DOHH2 (cell line): ENCODE measurements around the gene DAAM1.

Experiments used
- H3F3A ChIP-seq: fragments of 200-600 bp; sonication (generic), shearing (Covaris generic); 2 replicates; pipeline ENCODE4 v1.6.0; 2016; ENCODE audit warnings: antibody characterized with exemption, mild to moderate bottlenecking; ENCODE audit not compliant: control insufficient read depth, insufficient read depth
- H3K27ac ChIP-seq: fragments of 200-600 bp; sonication (generic); 2 replicates; pipeline ENCODE4 v1.5.1; 2014; ENCODE audit warnings: low read depth, mild to moderate bottlenecking, low read length, moderate library complexity
- H3K27me3 ChIP-seq: fragments of 200-600 bp; sonication (generic); 2 replicates; pipeline ENCODE4 v1.6.1; 2014; ENCODE audit warnings: mild to moderate bottlenecking, low read length, mixed read lengths; ENCODE audit not compliant: control insufficient read depth
- H3K36me3 ChIP-seq: fragments of 200-600 bp; sonication (generic); 2 replicates; pipeline ENCODE4 v1.6.1; 2014; ENCODE audit warnings: mild to moderate bottlenecking, low read length, moderate library complexity, mixed read lengths; ENCODE audit not compliant: control insufficient read depth
- H3K4me1 ChIP-seq: fragments of 200-600 bp; sonication (generic); 2 replicates; pipeline ENCODE4 v1.6.1; 2014; ENCODE audit warnings: mild to moderate bottlenecking, low read length, mixed read lengths; ENCODE audit not compliant: control insufficient read depth
- H3K4me2 ChIP-seq: fragments of 200-600 bp; sonication (generic); 2 replicates; pipeline ENCODE4 v1.6.0; 2014; ENCODE audit warnings: mild to moderate bottlenecking, low read length, moderate library complexity
- H3K4me3 ChIP-seq: fragments of 200-600 bp; sonication (generic); 2 replicates; pipeline ENCODE4 v1.5.1; 2014; ENCODE audit warnings: mild to moderate bottlenecking, low read length, mixed read lengths
- H3K79me2 ChIP-seq: fragments of 200-600 bp; sonication (generic); 2 replicates; pipeline ENCODE4 v1.6.1; 2014; ENCODE audit warnings: mild to moderate bottlenecking, low read length, mixed read lengths; ENCODE audit not compliant: control insufficient read depth
- H3K9me2 ChIP-seq: fragments of 200-600 bp; sonication (generic); replicated peaks from 2 replicates; pipeline ENCODE4 v1.6.1; 2014; ENCODE audit warnings: mild to moderate bottlenecking, low read length, mixed read lengths; ENCODE audit not compliant: control insufficient read depth
- H3K9me3 ChIP-seq: fragments of 200-600 bp; sonication (generic); 2 replicates; pipeline ENCODE4 v1.6.1; 2014; ENCODE audit warnings: antibody characterized with exemption, low read length, mixed read lengths; ENCODE audit not compliant: control insufficient read depth, insufficient read depth
- H4K20me1 ChIP-seq: fragments of 200-600 bp; sonication (generic); 2 replicates; pipeline ENCODE4 v1.6.0; 2014; ENCODE audit warnings: low read depth, mild to moderate bottlenecking, antibody characterized with exemption, low read length, moderate library complexity; ENCODE audit not compliant: control insufficient read depth, insufficient read depth
- EZH2phosphoT487 ChIP-seq: fragments of 200-600 bp; sonication (generic); IDR thresholded peaks from 2 replicates; pipeline ENCODE4 v1.6.1; 2017; ENCODE audit warnings: borderline replicate concordance, mild to moderate bottlenecking, antibody characterized with exemption, low read length, moderate library complexity, mixed read lengths
- TF ChIP-seq, protein P1 (sequence below): fragments of 200-600 bp; sonication (generic); IDR thresholded peaks from one replicate; pipeline ENCODE4 v1.5.1; 2014; ENCODE audit warnings: antibody characterized with exemption, mild to moderate bottlenecking, low read depth, low read length; ENCODE audit not compliant: poor library complexity, severe bottlenecking

DAAM1 gene

GRCh38 chr14:59268011-59268410, 79.5 kb downstream of the DAAM1 start:
- no peak overlapping the region for H3K4me3 ChIP-seq
- peaks cover 72% of the 10 kb centered on the region for H3K36me3 ChIP-seq
- H3F3A ChIP-seq = no peaks in the 10 kb centered on the region
- H3K4me2 ChIP-seq = no peak overlapping the region
- H3K79me2 ChIP-seq = no peaks in the 10 kb centered on the region
- H3K9me3 ChIP-seq = no peaks in the 10 kb centered on the region
- H3K9me2 ChIP-seq = no peaks in the 10 kb centered on the region
- H3K27me3 ChIP-seq = no peaks in the 10 kb centered on the region
- no peak overlapping the region for H3K27ac ChIP-seq
- peaks cover 25% of the 10 kb centered on the region for H3K4me1 ChIP-seq
- H4K20me1 ChIP-seq = no peaks in the 10 kb centered on the region
- no peak for TF ChIP-seq EZH2phosphoT487
- TF ChIP-seq, protein P1, sequence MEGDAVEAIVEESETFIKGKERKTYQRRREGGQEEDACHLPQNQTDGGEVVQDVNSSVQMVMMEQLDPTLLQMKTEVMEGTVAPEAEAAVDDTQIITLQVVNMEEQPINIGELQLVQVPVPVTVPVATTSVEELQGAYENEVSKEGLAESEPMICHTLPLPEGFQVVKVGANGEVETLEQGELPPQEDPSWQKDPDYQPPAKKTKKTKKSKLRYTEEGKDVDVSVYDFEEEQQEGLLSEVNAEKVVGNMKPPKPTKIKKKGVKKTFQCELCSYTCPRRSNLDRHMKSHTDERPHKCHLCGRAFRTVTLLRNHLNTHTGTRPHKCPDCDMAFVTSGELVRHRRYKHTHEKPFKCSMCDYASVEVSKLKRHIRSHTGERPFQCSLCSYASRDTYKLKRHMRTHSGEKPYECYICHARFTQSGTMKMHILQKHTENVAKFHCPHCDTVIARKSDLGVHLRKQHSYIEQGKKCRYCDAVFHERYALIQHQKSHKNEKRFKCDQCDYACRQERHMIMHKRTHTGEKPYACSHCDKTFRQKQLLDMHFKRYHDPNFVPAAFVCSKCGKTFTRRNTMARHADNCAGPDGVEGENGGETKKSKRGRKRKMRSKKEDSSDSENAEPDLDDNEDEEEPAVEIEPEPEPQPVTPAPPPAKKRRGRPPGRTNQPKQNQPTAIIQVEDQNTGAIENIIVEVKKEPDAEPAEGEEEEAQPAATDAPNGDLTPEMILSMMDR = no peak

- no peaks in the 10 kb centered on the region for H4K20me1 ChIP-seq
- H3F3A ChIP-seq = no peaks in the 10 kb centered on the region
- H3K9me3 ChIP-seq = no peaks in the 10 kb centered on the region
- no peak overlapping the region for H3K4me3 ChIP-seq
- H3K79me2 ChIP-seq = no peaks in the 10 kb centered on the region
- peaks cover 32% of the 10 kb centered on the region for H3K4me1 ChIP-seq
- H3K27ac ChIP-seq = no peak overlapping the region
- no peaks in the 10 kb centered on the region for H3K27me3 ChIP-seq
- no peaks in the 10 kb centered on the region for H3K9me2 ChIP-seq
- no peak for TF ChIP-seq EZH2phosphoT487
- TF ChIP-seq, protein P1 = no peak
- H3K4me2 ChIP-seq = no peak overlapping the region
- peaks cover 64% of the 10 kb centered on the region for H3K36me3 ChIP-seq
Measured at GRCh38 chr14:59268858-59269257, 80.4 kb downstream of the DAAM1 start.

DNA sequence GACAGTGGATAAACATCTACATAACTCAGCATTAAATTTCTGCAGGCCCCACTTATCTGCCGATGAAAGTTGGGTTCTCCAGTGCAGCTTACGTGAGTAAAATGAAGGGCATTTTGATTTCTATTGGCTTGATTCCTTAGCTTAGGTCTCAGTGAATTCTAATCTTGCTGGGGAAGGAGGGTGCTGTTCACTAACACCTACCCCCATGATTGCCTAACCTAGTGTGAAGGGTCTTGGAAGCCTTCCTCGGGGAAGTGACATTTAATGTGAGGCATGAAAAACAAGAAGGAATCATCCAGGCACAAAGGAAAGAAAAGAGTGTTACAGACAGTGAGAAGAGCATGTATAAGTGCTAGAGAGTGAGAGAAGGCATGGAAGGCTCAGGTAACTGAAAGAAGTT, 81.0 kb downstream of the DAAM1 start:
- Histone ChIP-seq H3K4me1 (peaks cover 38% of the 10 kb centered on the region), H3K36me3 (peaks cover 58% of the 10 kb centered on the region), H3K4me2 (no peak overlapping the region), H3K79me2 (no peaks in the 10 kb centered on the region), H3K4me3 (no peak overlapping the region), H3K27ac (no peak overlapping the region), H3K27me3 (no peaks in the 10 kb centered on the region), H3K9me2 (no peaks in the 10 kb centered on the region), H4K20me1 (no peaks in the 10 kb centered on the region), H3K9me3 (no peaks in the 10 kb centered on the region), H3F3A (peaks cover under 1% of the 10 kb centered on the region; the same call in 1 of the 2 replicates)
- TF ChIP-seq, protein P1 = no peak
- TF ChIP-seq EZH2phosphoT487 = no peak

GRCh38 chr14:59271256-59271655, 82.8 kb downstream of the DAAM1 start:
- Histone ChIP-seq H3K9me2 (no peaks in the 10 kb centered on the region), H4K20me1 (no peaks in the 10 kb centered on the region), H3K27me3 (no peaks in the 10 kb centered on the region), H3K4me2 (no peak overlapping the region), H3K36me3 (peaks cover 40% of the 10 kb centered on the region), H3F3A (peaks cover 3% of the 10 kb centered on the region; the same call in 1 of the 2 replicates), H3K79me2 (no peaks in the 10 kb centered on the region), H3K4me3 (no peak overlapping the region), H3K27ac (no peak overlapping the region), H3K4me1 (peaks cover 51% of the 10 kb centered on the region), H3K9me3 (no peaks in the 10 kb centered on the region)
- TF ChIP-seq EZH2phosphoT487 = no peak
- TF ChIP-seq, protein P1 = no peak
